Aorta (tissue), 5 donors: ENCODE data around the gene PPP1R12B. TPM values are rescaled to one million over a fixed set of nuclear protein-coding genes. Genes with fewer than 3 reads are reported as not detected.
"Not testable (repeated sequence)": the region's sequence is repeated elsewhere in the genome, so short reads cannot be mapped to it uniquely, and the experiment has no call there.

Experiments used
- ATAC-seq: fragments of 200-7000 bp; cut with Tn5 transposase; one replicate; pipeline ENCODE4 v1.9.1; 2022; ENCODE audit warnings: moderate library complexity; ENCODE audit not compliant: low FRiP score
- DNase-seq, 2 donors: peaks; one replicate each; pipeline ENCODE4 v3.0.0-alpha.2; 2020
- H3K27ac ChIP-seq, 2 donors: one replicate each; pipeline ENCODE4 v1.5.1; 2013; ENCODE audit warnings: low read length in 2 of 2, mild to moderate bottlenecking in 2 of 2, moderate library complexity in 2 of 2, control low read depth in 1 of 2, inconsistent platforms in 1 of 2, low read depth in 1 of 2
- H3K27me3 ChIP-seq, 2 donors: one replicate each; pipeline ENCODE4 v1.6.1; 2013; ENCODE audit warnings: control low read depth in 1 of 2, low read length in 1 of 2, mild to moderate bottlenecking in 1 of 2, moderate library complexity in 1 of 2; ENCODE audit not compliant: insufficient read depth in 2 of 2, control insufficient read depth in 1 of 2
- H3K36me3 ChIP-seq, 2 donors: one replicate each; pipeline ENCODE4 v1.6.1; 2013; ENCODE audit warnings: control low read depth in 1 of 2, low read length in 1 of 2, mild to moderate bottlenecking in 1 of 2; ENCODE audit not compliant: insufficient read depth in 2 of 2, control insufficient read depth in 1 of 2
- H3K4me1 ChIP-seq, 2 donors: one replicate each; pipeline ENCODE4 v1.6.1; 2013; ENCODE audit warnings: low read length in 2 of 2, control low read depth in 1 of 2, mild to moderate bottlenecking in 1 of 2, moderate library complexity in 1 of 2; ENCODE audit not compliant: insufficient read depth in 2 of 2, control insufficient read depth in 1 of 2
- H3K4me3 ChIP-seq, 2 donors: one replicate each; pipeline ENCODE4 v1.5.1; 2013; ENCODE audit warnings: low read length in 2 of 2, control low read depth in 1 of 2, mild to moderate bottlenecking in 1 of 2
- H3K9me3 ChIP-seq: one replicate; pipeline ENCODE4 v1.6.1; 2013; ENCODE audit warnings: mild to moderate bottlenecking, low read length; ENCODE audit not compliant: control insufficient read depth
- WGBS, 2 donors: extraction: QIAGEN DNeasy Blood & Tissue Kit; methylation state at CpG; one replicate each; pipeline ENCODE4 v1.1.7; 2013; 5-methylcytosine and 5-hydroxymethylcytosine counted together
- intact Hi-C, 2 donors: fragments of 100-400 bp; cut with DNase I; formaldehyde crosslinking; loops; one replicate each; pipeline versions ENCODE4 v1.14.2 to v1.15.0; 2022
- polyA plus RNA-seq, 2 donors: library from polyadenylated mRNA; stranded (reverse); fragments of 200-250 nt; gene quantifications; one replicate each; pipeline ENCODE4 v1.2.3, GENCODE V29; 2013
- total RNA-seq, 2 donors: library from RNA; stranded (reverse); fragmentation: NEBNext Ultra II Directional; extraction: Animal tissue kit (Norgen Biotek cat#: 25700); gene quantifications; one replicate each; pipeline ENCODE4 v1.2.1, GENCODE V29; 2021
- donor health status: healthy with polysubstance abuse.
- donor health status: Bipolar disorder and iron deficiency.
- donor health status: DM: no; HTN: no; CAD: no.
- donor health status: DM: no; HTN: no; CAD: no.
- donor health status: DM: yes; HTN: yes; CAD: no.

The PPP1R12B gene
- total and polyA plus RNA-seq, 4 donors: 102 to 1,102 (median 396) TPM

- DNase-seq, H3K36me3 ChIP-seq, H3K4me3 ChIP-seq, H3K4me1 ChIP-seq, ATAC-seq, intact Hi-C loops, H3K27ac ChIP-seq, H3K9me3 ChIP-seq, H3K27me3 ChIP-seq: not testable (repeated sequence)
Measured at GRCh38 chr1:202417762-202418201, 69.3 kb downstream of the PPP1R12B start.

- H3K27ac ChIP-seq, ATAC-seq, H3K4me3 ChIP-seq, intact Hi-C loops, H3K27me3 ChIP-seq, H3K36me3 ChIP-seq, H3K9me3 ChIP-seq, DNase-seq, H3K4me1 ChIP-seq: not testable (repeated sequence)
- WGBS, 2 donors: 98% methylated on average over 3 of the region's 3 CpGs
Measured at GRCh38 chr1:202419731-202420130, 71.2 kb downstream of the PPP1R12B start.

GRCh38 chr1:202420422-202421094 is 72.1 kb downstream of the PPP1R12B start:
- H3K36me3 ChIP-seq, H3K27ac ChIP-seq, ATAC-seq, H3K4me1 ChIP-seq, H3K4me3 ChIP-seq, H3K27me3 ChIP-seq, DNase-seq, intact Hi-C loops, H3K9me3 ChIP-seq: not testable (repeated sequence)
- 90% methylated on average over 3 of the region's 3 CpGs for WGBS, 2 donors

GRCh38 chr1:202422709-202423108 is 74.2 kb downstream of the PPP1R12B start:
- ATAC-seq, intact Hi-C loops: not testable (repeated sequence)

GRCh38 chr1:202424260-202424659 is 75.8 kb downstream of the PPP1R12B start:
- H3K9me3 ChIP-seq, ATAC-seq, H3K27me3 ChIP-seq, H3K4me3 ChIP-seq, H3K27ac ChIP-seq, H3K4me1 ChIP-seq, intact Hi-C loops, H3K36me3 ChIP-seq, DNase-seq: not testable (repeated sequence)
- 98% methylated on average over 5 of the region's 5 CpGs for WGBS, 2 donors

More at GRCh38 chr1:202422709-202423108, 74.2 kb downstream of the PPP1R12B start:
- DNase-seq, H3K27me3 ChIP-seq, H3K9me3 ChIP-seq, H3K27ac ChIP-seq, H3K4me1 ChIP-seq, H3K36me3 ChIP-seq, H3K4me3 ChIP-seq: not testable (repeated sequence)

GRCh38 chr1:202430111-202430510 is 81.6 kb downstream of the PPP1R12B start:
- intact Hi-C loops, H3K36me3 ChIP-seq, H3K27ac ChIP-seq, H3K9me3 ChIP-seq, H3K4me3 ChIP-seq, H3K4me1 ChIP-seq, DNase-seq, ATAC-seq, H3K27me3 ChIP-seq: not testable (repeated sequence)
- 34 to 36% methylated on average over 1 of the region's 1 CpG for WGBS, 2 donors

GRCh38 chr1:202432338-202432737 is 83.8 kb downstream of the PPP1R12B start:
- H3K27me3 ChIP-seq, H3K4me3 ChIP-seq, H3K4me1 ChIP-seq, ATAC-seq, DNase-seq, intact Hi-C loops, H3K9me3 ChIP-seq, H3K36me3 ChIP-seq, H3K27ac ChIP-seq: not testable (repeated sequence)
- WGBS, 2 donors: 89 to 96% methylated on average over 2 of the region's 2 CpGs

GRCh38 chr1:202433155-202434043 is 84.9 kb downstream of the PPP1R12B start:
- Histone ChIP-seq H3K27ac (no peak overlapping the region), H3K36me3 (peaks cover 0 to 7% of the 10 kb centered on the region in 2 donors)
- WGBS, 2 donors: 82 to 85% methylated on average over 3 of the region's 3 CpGs

GRCh38 chr1:202434059-202434458 is 85.6 kb downstream of the PPP1R12B start:
- Histone ChIP-seq H3K36me3 (peaks cover 0 to 7% of the 10 kb centered on the region in 2 donors), H3K27ac (no peak overlapping the region), H3K9me3 (no peaks in the 10 kb centered on the region), H3K27me3 (no peaks in the 10 kb centered on the region), H3K4me3 (no peak overlapping the region), H3K4me1 (no peaks in the 10 kb centered on the region)
- intact Hi-C loops: no loop called here
- no peak for ATAC-seq
- DNase-seq: no peak

More at GRCh38 chr1:202433155-202434043, 84.9 kb downstream of the PPP1R12B start:
- Histone ChIP-seq H3K4me1 (no peaks in the 10 kb centered on the region), H3K4me3 (no peak overlapping the region), H3K9me3 (no peaks in the 10 kb centered on the region), H3K27me3 (no peaks in the 10 kb centered on the region)
- no peak for ATAC-seq
- DNase-seq: no peak
- intact Hi-C loops: no loop called here
